Right lobe of liver (tissue), 4 donors: Measurements from ENCODE around the gene AKAP12.

Experiments
- POLR2A ChIP-seq: fragments of 450-650 bp; IDR thresholded peaks from one replicate; pipeline ENCODE4 v1.6.1; 2017; ENCODE audit warnings: antibody characterized with exemption, mild to moderate bottlenecking
- TF ChIP-seq, protein P1 (sequence below), 4 donors: fragments of 200-600 bp in 3 of 4; fragments of 450-650 bp in 1 of 4; IDR thresholded peaks; one replicate each; pipeline versions ENCODE4 v1.5.1 to v1.8.0; 2016 to 2022; ENCODE audit warnings: antibody characterized with exemption in 4 of 4, mild to moderate bottlenecking in 2 of 4
- donor health status: DM: no; HTN: no; CAD: no.
- donor health status: DM: no; HTN: no; CAD: no.
- donor health status: DM: no; HTN: yes; CAD: no.

DNA sequence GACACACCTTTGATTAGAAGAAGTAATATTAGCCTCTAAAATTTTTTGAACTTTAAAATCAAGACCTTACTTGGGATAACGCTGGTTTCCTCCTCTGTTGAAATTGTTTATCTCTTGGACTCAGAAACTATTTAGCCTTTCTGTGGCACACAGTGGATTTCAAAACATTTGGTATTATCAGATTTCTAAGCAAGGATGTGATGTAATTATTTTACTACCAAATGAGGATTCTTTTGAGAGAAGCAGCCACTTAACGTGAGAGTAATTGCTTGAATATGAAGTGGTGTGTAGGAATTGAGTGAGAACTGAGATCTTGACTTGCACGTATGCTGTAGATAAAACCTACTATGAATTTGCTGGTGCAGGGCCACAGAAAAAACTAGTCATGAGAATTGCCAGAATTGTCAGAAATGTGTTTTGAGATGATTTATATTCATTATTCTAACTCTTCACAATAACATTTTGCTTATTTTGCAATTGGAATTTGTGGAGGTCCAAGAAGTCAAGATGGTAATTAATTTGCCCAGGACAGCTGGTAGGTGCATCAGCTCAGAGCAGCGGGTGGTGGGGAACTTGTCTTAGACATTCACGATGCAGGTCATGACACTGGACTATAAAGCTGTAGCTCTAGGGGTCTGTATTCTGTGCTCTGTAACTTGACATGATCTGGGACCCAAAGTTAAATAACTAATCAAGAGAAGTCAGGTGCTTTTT lies 53.4 kb downstream of the AKAP12 start:
- TF ChIP-seq, protein P1, sequence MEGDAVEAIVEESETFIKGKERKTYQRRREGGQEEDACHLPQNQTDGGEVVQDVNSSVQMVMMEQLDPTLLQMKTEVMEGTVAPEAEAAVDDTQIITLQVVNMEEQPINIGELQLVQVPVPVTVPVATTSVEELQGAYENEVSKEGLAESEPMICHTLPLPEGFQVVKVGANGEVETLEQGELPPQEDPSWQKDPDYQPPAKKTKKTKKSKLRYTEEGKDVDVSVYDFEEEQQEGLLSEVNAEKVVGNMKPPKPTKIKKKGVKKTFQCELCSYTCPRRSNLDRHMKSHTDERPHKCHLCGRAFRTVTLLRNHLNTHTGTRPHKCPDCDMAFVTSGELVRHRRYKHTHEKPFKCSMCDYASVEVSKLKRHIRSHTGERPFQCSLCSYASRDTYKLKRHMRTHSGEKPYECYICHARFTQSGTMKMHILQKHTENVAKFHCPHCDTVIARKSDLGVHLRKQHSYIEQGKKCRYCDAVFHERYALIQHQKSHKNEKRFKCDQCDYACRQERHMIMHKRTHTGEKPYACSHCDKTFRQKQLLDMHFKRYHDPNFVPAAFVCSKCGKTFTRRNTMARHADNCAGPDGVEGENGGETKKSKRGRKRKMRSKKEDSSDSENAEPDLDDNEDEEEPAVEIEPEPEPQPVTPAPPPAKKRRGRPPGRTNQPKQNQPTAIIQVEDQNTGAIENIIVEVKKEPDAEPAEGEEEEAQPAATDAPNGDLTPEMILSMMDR (IDR thresholded peaks at IDR 0.05): no peak
- no peak for TF ChIP-seq POLR2A
